Tibial artery (tissue), 4 donors: Measurements from ENCODE around the gene MRPL42.

Experiments
- DNase-seq, 2 donors: peaks; one replicate each; pipeline ENCODE4 v3.0.0-alpha.2; 2019
- H3K27ac ChIP-seq, 2 donors: fragments of 200-600 bp; sonication (generic) in 1 of 2; 1 replicate in 1 of 2; 2 replicates in 1 of 2; pipeline ENCODE4 v1.5.1; 2018 to 2019; ENCODE audit warnings: mild to moderate bottlenecking in 1 of 2
- H3K27me3 ChIP-seq, 2 donors: fragments of 200-600 bp; sonication (generic) in 1 of 2; one replicate each; pipeline versions ENCODE4 v1.5.1 to v1.6.0; 2016 to 2019
- H3K36me3 ChIP-seq, 3 donors: fragments of 200-600 bp; sonication (generic) in 2 of 3; one replicate each; pipeline ENCODE4 v1.5.1; 2016 to 2019; ENCODE audit warnings: mild to moderate bottlenecking in 2 of 3
- H3K4me1 ChIP-seq, 4 donors: fragments of 200-600 bp; sonication (generic) in 2 of 4; 1 replicate in 3 of 4; 2 replicates in 1 of 4; pipeline ENCODE4 v1.5.1; 2016 to 2019
- H3K4me3 ChIP-seq, 2 donors: fragments of 200-600 bp; sonication (generic) in 1 of 2; 1 replicate in 1 of 2; 2 replicates in 1 of 2; pipeline ENCODE4 v1.5.1; 2018 to 2019; ENCODE audit warnings: mild to moderate bottlenecking in 2 of 2
- H3K9me3 ChIP-seq, 3 donors: fragments of 200-600 bp; sonication (generic) in 1 of 3; one replicate each; pipeline ENCODE4 v1.5.1; 2016 to 2019
- intact Hi-C: fragments of 100-400 bp; cut with DNase I; formaldehyde crosslinking; loops from one replicate; pipeline ENCODE4 v1.15.0; 2023; ENCODE audit warnings: low total_unique reads
- TF ChIP-seq, protein P1 (sequence below), 2 experiments: fragments of 200-600 bp in 1 of 2; fragments of 450-650 bp in 1 of 2; IDR thresholded peaks; one replicate each; pipeline ENCODE4 v1.5.1; 2017 to 2019; ENCODE audit warnings: antibody characterized with exemption in 2 of 2, mild to moderate bottlenecking in 1 of 2, moderate library complexity in 1 of 2

MRPL42 gene

DNA sequence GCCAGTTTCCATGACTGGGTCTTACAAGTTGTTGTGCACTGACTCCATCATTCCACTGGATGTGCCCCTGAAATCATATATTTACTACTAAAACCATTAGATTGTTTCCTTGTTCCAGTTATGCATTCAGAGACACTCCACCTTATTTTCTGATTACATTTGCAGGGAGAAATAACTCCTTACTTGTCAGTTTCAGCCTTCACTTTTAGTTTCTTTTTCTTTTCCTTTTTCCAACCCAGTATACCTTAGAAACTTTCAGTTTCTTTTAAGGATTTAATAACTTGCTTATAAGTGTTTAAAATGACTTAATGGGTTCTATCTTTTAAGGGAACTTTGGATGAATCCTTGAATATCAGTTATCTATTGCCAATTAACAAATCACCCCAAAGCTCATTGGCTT is 39.9 kb downstream of the MRPL42 start:
- TF ChIP-seq, protein P1, sequence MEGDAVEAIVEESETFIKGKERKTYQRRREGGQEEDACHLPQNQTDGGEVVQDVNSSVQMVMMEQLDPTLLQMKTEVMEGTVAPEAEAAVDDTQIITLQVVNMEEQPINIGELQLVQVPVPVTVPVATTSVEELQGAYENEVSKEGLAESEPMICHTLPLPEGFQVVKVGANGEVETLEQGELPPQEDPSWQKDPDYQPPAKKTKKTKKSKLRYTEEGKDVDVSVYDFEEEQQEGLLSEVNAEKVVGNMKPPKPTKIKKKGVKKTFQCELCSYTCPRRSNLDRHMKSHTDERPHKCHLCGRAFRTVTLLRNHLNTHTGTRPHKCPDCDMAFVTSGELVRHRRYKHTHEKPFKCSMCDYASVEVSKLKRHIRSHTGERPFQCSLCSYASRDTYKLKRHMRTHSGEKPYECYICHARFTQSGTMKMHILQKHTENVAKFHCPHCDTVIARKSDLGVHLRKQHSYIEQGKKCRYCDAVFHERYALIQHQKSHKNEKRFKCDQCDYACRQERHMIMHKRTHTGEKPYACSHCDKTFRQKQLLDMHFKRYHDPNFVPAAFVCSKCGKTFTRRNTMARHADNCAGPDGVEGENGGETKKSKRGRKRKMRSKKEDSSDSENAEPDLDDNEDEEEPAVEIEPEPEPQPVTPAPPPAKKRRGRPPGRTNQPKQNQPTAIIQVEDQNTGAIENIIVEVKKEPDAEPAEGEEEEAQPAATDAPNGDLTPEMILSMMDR (IDR thresholded peaks at IDR 0.05): no peak
- Histone ChIP-seq H3K27me3 (no peaks in the 10 kb centered on the region), H3K4me1 (no peaks in the 10 kb centered on the region), H3K27ac (no peak overlapping the region), H3K9me3 (no peaks in the 10 kb centered on the region), H3K4me3 (no peak overlapping the region), H3K36me3 (peaks cover 0 to 5% (median 3%) of the 10 kb centered on the region in 3 donors)
- DNase-seq: no peak
- intact Hi-C loops: no loop called here

DNA sequence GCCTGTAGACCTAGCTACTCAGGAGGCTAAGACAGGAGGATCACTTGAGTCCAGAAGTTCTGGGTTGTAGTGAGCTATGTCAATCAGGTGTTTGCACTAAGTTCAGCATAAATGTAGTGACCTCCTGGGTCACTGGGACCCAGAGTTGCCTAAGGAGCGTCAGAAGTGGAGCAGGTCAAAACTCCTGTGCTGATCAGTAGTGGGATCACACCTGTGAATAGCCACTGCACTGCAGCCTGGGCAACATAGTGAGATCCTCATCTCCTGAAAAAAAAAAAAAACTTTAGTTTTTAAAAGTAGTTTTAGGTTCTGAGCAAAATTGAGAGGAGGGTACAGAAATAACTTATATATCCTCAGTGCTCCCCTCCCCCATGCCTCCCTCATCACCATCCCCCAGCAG is 42.2 kb downstream of the MRPL42 start:
- no peak for DNase-seq
- H3K27ac ChIP-seq: no peak overlapping the region
- H3K4me3 ChIP-seq: no peak overlapping the region
- TF ChIP-seq, protein P1 (IDR thresholded peaks at IDR 0.05): no peak
- no peaks in the 10 kb centered on the region for H3K36me3 ChIP-seq
- H3K4me1 ChIP-seq: no peaks in the 10 kb centered on the region
- no peaks in the 10 kb centered on the region for H3K9me3 ChIP-seq
- intact Hi-C loops: no loop called here
- no peaks in the 10 kb centered on the region for H3K27me3 ChIP-seq

DNA sequence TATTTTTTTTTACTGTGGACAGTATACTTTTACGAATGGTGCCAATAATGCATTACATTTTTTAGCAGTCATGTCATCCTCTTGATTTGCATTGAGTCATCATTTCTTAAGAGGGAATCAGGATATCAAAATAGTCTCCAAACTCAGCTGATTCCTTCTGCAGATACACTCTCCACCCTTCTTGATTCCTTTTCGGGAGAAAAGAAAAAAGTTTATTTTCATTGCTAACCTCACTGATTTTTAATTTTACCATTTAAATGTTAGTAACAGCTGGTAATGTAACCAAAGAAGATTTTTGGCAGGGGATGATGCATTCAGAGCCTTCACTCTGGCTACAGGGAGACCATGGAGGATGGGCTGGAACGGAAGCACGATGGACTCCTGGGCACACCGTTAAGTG is 47.5 kb downstream of the MRPL42 start:
- H3K36me3 ChIP-seq: no peaks in the 10 kb centered on the region
- H3K27me3 ChIP-seq: no peaks in the 10 kb centered on the region
- DNase-seq: no peak
- no peak overlapping the region for H3K27ac ChIP-seq
- H3K4me3 ChIP-seq: no peak overlapping the region
- TF ChIP-seq, protein P1 (IDR thresholded peaks at IDR 0.05): no peak
- no peaks in the 10 kb centered on the region for H3K4me1 ChIP-seq
- H3K9me3 ChIP-seq: no peaks in the 10 kb centered on the region
- intact Hi-C loops: loop anchor here (10.0 kb wide), 1 partner anchor 50 kb away; no protein-coding TSS in a partner anchor

DNA sequence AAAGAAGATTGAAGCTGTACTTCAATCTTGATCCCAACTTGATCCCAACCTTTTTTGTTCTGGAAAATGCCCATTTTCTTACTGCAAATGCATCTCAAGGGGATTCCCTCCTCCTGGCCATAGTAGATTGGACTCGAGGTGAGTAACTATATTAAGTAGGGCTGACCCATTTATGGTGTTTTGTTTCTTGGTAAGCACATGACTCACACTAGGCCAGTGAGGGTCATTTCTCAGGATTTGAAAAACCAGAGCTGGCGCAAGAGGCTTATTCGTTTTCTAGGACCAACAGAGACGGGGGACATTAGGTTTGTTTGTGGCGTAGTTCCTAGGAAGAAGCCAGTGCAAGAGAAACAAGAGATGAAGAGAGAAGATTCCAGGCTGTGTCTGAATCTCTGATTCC is 51.4 kb downstream of the MRPL42 start:
- Histone ChIP-seq H3K4me1 (no peaks in the 10 kb centered on the region), H3K36me3 (no peaks in the 10 kb centered on the region), H3K27me3 (no peaks in the 10 kb centered on the region), H3K4me3 (no peak overlapping the region), H3K27ac (no peak overlapping the region), H3K9me3 (no peaks in the 10 kb centered on the region)
- intact Hi-C loops: loop anchor here (10.0 kb wide), 1 partner anchor 46 kb away; no protein-coding TSS in a partner anchor
- no peak for DNase-seq
- TF ChIP-seq, protein P1 (IDR thresholded peaks at IDR 0.05): no peak

DNA sequence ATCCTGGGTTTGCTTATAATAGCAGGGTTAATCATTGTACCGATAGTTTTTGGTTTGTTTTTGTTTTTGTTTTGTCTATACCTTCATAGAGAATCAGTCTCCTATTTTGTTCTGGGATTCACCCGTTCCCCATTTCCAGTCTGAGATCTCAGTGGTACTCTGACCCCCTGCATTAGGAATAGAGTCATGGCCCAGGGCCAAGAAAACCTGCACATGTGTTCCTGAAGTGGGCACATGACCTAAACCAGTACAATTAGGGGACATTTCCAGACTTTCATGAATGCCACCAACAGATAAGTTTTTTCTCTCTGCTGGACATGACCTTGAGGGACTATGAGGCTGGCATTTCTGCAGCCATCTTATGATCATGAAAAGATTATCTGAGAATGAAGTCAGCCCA is 52.5 kb downstream of the MRPL42 start:
- H3K27me3 ChIP-seq: no peaks in the 10 kb centered on the region
- H3K4me3 ChIP-seq: no peak overlapping the region
- no peaks in the 10 kb centered on the region for H3K36me3 ChIP-seq
- no peaks in the 10 kb centered on the region for H3K4me1 ChIP-seq
- intact Hi-C loops: loop anchor here (10.0 kb wide), 1 partner anchor 45 kb away; no protein-coding TSS in a partner anchor
- no peaks in the 10 kb centered on the region for H3K9me3 ChIP-seq
- no peak overlapping the region for H3K27ac ChIP-seq
- TF ChIP-seq, protein P1 (IDR thresholded peaks at IDR 0.05): no peak
- DNase-seq: no peak

DNA sequence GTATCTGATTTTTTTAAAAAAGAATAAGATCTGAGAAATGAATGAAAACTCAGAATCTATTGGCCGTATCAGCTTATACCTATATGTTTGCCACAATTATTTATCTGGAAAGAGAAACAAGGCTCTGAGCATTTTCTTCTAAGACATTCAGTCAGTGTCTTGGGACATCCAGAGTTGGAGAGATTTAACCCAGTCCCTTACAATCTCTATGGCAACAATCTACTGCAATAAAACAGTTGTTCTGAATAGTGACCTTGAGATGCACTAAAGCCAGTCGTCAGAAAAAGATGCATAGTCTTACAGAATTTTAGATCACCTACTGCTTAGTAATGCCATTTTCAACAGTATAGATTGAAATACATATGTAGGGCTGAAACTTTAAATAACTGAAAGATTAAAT is 53.1 kb downstream of the MRPL42 start:
- H3K27ac ChIP-seq: no peak overlapping the region
- intact Hi-C loops: no loop called here
- H3K27me3 ChIP-seq: peaks cover 0 to under 1% of the 10 kb centered on the region in 2 donors
- no peak for DNase-seq
- H3K36me3 ChIP-seq: no peaks in the 10 kb centered on the region
- H3K9me3 ChIP-seq: no peaks in the 10 kb centered on the region
- H3K4me3 ChIP-seq: no peak overlapping the region
- no peaks in the 10 kb centered on the region for H3K4me1 ChIP-seq
- TF ChIP-seq, protein P1 (IDR thresholded peaks at IDR 0.05): no peak
